PFSK-1 (cell line): Measurements from ENCODE around the gene MEFV.

ENCODE experiments used
- POLR2AphosphoS5 ChIP-seq: IDR thresholded peaks from 2 replicates; pipeline ENCODE4 v1.6.1; 2012; ENCODE audit warnings: low read depth, mild to moderate bottlenecking, control low read depth, low read length, moderate library complexity
- TAF1 ChIP-seq: IDR thresholded peaks from 2 replicates; pipeline ENCODE4 v1.6.1; 2012; ENCODE audit warnings: low read length, control low read depth, borderline replicate concordance; ENCODE audit not compliant: insufficient read depth
- TF ChIP-seq, protein P1 (sequence below), 2 experiments: IDR thresholded peaks; 2 replicates each; pipeline versions ENCODE4 v1.6.1 to v1.8.0; 2011 to 2012; ENCODE audit warnings: low read depth in 2 of 2, low read length in 2 of 2, control low read depth in 1 of 2, inconsistent platforms in 1 of 2, mild to moderate bottlenecking in 1 of 2, moderate library complexity in 1 of 2; ENCODE audit not compliant: insufficient read depth in 1 of 2

- TF ChIP-seq, protein P1, sequence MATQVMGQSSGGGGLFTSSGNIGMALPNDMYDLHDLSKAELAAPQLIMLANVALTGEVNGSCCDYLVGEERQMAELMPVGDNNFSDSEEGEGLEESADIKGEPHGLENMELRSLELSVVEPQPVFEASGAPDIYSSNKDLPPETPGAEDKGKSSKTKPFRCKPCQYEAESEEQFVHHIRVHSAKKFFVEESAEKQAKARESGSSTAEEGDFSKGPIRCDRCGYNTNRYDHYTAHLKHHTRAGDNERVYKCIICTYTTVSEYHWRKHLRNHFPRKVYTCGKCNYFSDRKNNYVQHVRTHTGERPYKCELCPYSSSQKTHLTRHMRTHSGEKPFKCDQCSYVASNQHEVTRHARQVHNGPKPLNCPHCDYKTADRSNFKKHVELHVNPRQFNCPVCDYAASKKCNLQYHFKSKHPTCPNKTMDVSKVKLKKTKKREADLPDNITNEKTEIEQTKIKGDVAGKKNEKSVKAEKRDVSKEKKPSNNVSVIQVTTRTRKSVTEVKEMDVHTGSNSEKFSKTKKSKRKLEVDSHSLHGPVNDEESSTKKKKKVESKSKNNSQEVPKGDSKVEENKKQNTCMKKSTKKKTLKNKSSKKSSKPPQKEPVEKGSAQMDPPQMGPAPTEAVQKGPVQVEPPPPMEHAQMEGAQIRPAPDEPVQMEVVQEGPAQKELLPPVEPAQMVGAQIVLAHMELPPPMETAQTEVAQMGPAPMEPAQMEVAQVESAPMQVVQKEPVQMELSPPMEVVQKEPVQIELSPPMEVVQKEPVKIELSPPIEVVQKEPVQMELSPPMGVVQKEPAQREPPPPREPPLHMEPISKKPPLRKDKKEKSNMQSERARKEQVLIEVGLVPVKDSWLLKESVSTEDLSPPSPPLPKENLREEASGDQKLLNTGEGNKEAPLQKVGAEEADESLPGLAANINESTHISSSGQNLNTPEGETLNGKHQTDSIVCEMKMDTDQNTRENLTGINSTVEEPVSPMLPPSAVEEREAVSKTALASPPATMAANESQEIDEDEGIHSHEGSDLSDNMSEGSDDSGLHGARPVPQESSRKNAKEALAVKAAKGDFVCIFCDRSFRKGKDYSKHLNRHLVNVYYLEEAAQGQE (IDR thresholded peaks at IDR 0.05; ENCODE audit: insufficient read depth in 1 of 2, low read depth in 2 of 2, low read length in 2 of 2) = no peak
- TF ChIP-seq POLR2AphosphoS5 (no peak), TAF1 (no peak)
Observed at GRCh38 chr16:3254309-3254708, 2.1 kb downstream of the MEFV start.
